HG03342 (cell line): Measurements from ENCODE around the gene MNX1.

ENCODE experiments used
- ATAC-seq: cut with Tn5 transposase; IDR thresholded peaks from one replicate; pipeline ENCODE4 v1.9.1; 2021; ENCODE audit warnings: mild to moderate bottlenecking, moderate library complexity; ENCODE audit not compliant: unreplicated experiment

MNX1 gene

GRCh38 chr7:157016352-157017041, 6.0 kb upstream of the MNX1 start:
- peak; percentile 54 for ATAC-seq

GRCh38 chr7:157016024-157016351, 5.5 kb upstream of the MNX1 start:
- ATAC-seq = peak; percentile 8

- ATAC-seq = no peak
These were observed 4.4 kb upstream of the MNX1 start for GRCh38 chr7:157014635-157015555.

- no peak for ATAC-seq
These were observed 3.4 kb upstream of the MNX1 start for GRCh38 chr7:157013602-157014549.

- ATAC-seq = no peak
These were observed 2.6 kb upstream of the MNX1 start for GRCh38 chr7:157013101-157013500.

GRCh38 chr7:157012113-157012547, 1.7 kb upstream of the MNX1 start:
- no peak for ATAC-seq

GRCh38 chr7:157011333-157012112, 1.1 kb upstream of the MNX1 start:
- no peak for ATAC-seq

GRCh38 chr7:157009778-157010587, 480 bp downstream of the MNX1 start:
- peak; percentile 33 for ATAC-seq

GRCh38 chr7:157009170-157009777, 1.2 kb downstream of the MNX1 start:
- ATAC-seq = peak; percentile 33

- ATAC-seq = no peak
These were observed 2.0 kb downstream of the MNX1 start for GRCh38 chr7:157008206-157009169.

GRCh38 chr7:157007470-157008066, 2.9 kb downstream of the MNX1 start:
- no peak for ATAC-seq

- ATAC-seq = no peak
These were observed 3.5 kb downstream of the MNX1 start for GRCh38 chr7:157006829-157007469.

GRCh38 chr7:157006205-157006747, 4.2 kb downstream of the MNX1 start:
- no peak for ATAC-seq

GRCh38 chr7:157005456-157006204, 4.8 kb downstream of the MNX1 start:
- ATAC-seq = no peak

GRCh38 chr7:157004521-157005455, 5.7 kb downstream of the MNX1 start:
- no peak for ATAC-seq
